Measurements from ENCODE around the gene LAPTM4A. TPM values are rescaled to one million over a fixed set of nuclear protein-coding genes. Genes with fewer than 3 reads are reported as not detected.

LAPTM4A gene
- total and polyA plus RNA-seq, 2 of the 4 experiments (the other 2 are of a cell fraction): 97.7 to 401 TPM

DNA sequence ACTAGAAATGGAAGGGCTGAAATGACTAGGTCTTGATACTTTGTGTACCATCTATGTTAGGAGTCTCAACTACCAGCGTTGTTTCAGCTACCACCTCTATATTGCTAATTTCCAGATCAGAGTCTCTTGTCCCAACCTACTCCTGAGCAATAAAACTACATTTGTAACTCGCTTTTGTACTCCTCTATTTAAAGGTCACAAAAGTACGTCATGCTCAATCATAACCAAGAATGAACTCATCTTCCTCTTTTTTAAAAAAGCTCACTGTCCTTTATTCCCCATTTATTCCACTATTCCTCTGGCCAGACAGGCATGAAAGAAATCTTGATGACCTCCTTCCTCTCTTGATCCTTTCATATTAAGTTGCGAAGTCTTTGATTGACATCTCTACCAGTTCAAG is 27.7 kb downstream of the LAPTM4A start:
- BruUV-seq (replicated peaks): no TSS peak
- Histone ChIP-seq H4K8ac (ENCODE audit: low read depth in 2 of 2, low read length in 2 of 2) (no peak overlapping the region), H3K79me1 (ENCODE audit: low read depth in 1 of 2, low read length in 2 of 2) (peaks cover 0 to under 1% of the 10 kb centered on the region in 2 experiments; a peak in 1 of 4 replicates), H2BK120ac (ENCODE audit: low read depth, low read length) (no peak overlapping the region), H4K5ac (ENCODE audit: low read depth, low read length) (no peak overlapping the region), H3K23ac (ENCODE audit: low read depth, low read length) (no peak overlapping the region), H3K36me3 (ENCODE audit: control insufficient read depth, insufficient read depth, low read length) (peaks cover 10% of the 10 kb centered on the region), H2AK5ac (ENCODE audit: low read depth, low read length) (no peak overlapping the region), H3K9me3 (ENCODE audit: control insufficient read depth, insufficient read depth, low read length) (peaks cover 11% of the 10 kb centered on the region), H2BK5ac (ENCODE audit: low read depth, low read length, poor library complexity, severe bottlenecking) (no peak overlapping the region), H3K4me3 (ENCODE audit: insufficient read depth, low read depth, low read length) (no peak overlapping the region), H3K18ac (ENCODE audit: low read depth, low read length) (no peak overlapping the region), H2AFZ (replicated peaks; ENCODE audit: low read length, poor library complexity) (no peak overlapping the region), H3K9me1 (ENCODE audit: insufficient read depth, low read length) (peaks cover 2% of the 10 kb centered on the region; the same call in 1 of the 2 replicates), H4K91ac (ENCODE audit: insufficient read depth, low read depth, low read length) (no peak overlapping the region), H3K9ac (ENCODE audit: low read depth, low read length) (no peak overlapping the region), H3K27ac (ENCODE audit: insufficient read depth, low read length) (no peak overlapping the region), H3K56ac (ENCODE audit: extremely low read depth, insufficient read depth, low read length) (no peak overlapping the region), H3K27me3 (ENCODE audit: control insufficient read depth, insufficient read depth, low read length) (no peaks in the 10 kb centered on the region), H3K4ac (ENCODE audit: low read depth, low read length) (no peak overlapping the region), H2BK15ac (ENCODE audit: low read depth, low read length) (no peak overlapping the region), H4K20me1 (ENCODE audit: insufficient read depth, low read length) (no peaks in the 10 kb centered on the region; the same call in 1 of the 2 replicates), H2AK9ac (replicated peaks; ENCODE audit: low read depth, low read length, poor library complexity) (no peak overlapping the region), H3K4me2 (ENCODE audit: low read depth, low read length) (no peak overlapping the region), H2BK20ac (ENCODE audit: low read depth, low read length) (no peak overlapping the region), H3K14ac (replicated peaks; ENCODE audit: low read depth, low read length) (no peak overlapping the region), H3K4me1 (ENCODE audit: control insufficient read depth, insufficient read depth, low read length) (no peaks in the 10 kb centered on the region)
- in situ Hi-C loops (cut with MboI; ENCODE audit: low sequenced_read_pairs) (loop anchor here (10.0 kb wide), 1 partner anchor 59 kb away; no protein-coding TSS in a partner anchor), intact Hi-C loops (cut with micrococcal nuclease) (no loop called here), dilution Hi-C loops (cut with HindIII; ENCODE audit: low sequenced_read_pairs, unreplicated experiment) (no loop called here)
- no peak for TF ChIP-seq CEBPB (IDR thresholded peaks at IDR 0.05; ENCODE audit: low read depth, low read length)
- CTCF ChIA-PET: interaction anchor here (1.8 kb wide), 1 partner anchor 8 kb away, joined by 7 read pairs; no protein-coding TSS in a partner anchor
- WGBS, 2 experiments (ENCODE audit: extremely low coverage in 2 of 2, insufficient read length in 1 of 2): 100% methylated on average over 2 of the region's 4 CpGs; no CpG with 5 or more reads in 1 of the 2 experiments
- ATAC-seq (ENCODE audit: low read depth) (no peak), DNase-seq (no peak)
- POLR2A ChIA-PET (ENCODE audit: unreplicated experiment): interaction anchor here (0.6 kb wide), 1 partner anchor 14 kb away, joined by 11 read pairs; no protein-coding TSS in a partner anchor
